Fibroblast of lung (primary cell): ENCODE data around the gene BASP1. TPM values are rescaled to one million over a fixed set of nuclear protein-coding genes. Genes with fewer than 3 reads are reported as not detected.
"Not testable (repeated sequence)": the region's sequence is repeated elsewhere in the genome, so short reads cannot be mapped to it uniquely, and the experiment has no call there.

Source experiments
- DNase-seq, 2 donors: peaks; one replicate each; pipeline versions ENCODE4 v3.0.0 to v3.0.0-alpha.2; 2010; ENCODE audit warnings: low read depth in 2 of 2
- H2AFZ ChIP-seq: 2 replicates; pipeline ENCODE4 v1.5.1; 2012; ENCODE audit warnings: low read length, control low read depth, inconsistent platforms
- H3K27ac ChIP-seq: 2 replicates; pipeline ENCODE4 v1.5.1; 2011; ENCODE audit warnings: low read length, control low read depth; ENCODE audit not compliant: insufficient read depth
- H3K27me3 ChIP-seq: 2 replicates; pipeline ENCODE4 v1.5.1; 2011; ENCODE audit warnings: mild to moderate bottlenecking, low read length; ENCODE audit not compliant: control insufficient read depth, insufficient read depth
- H3K36me3 ChIP-seq: 2 replicates; pipeline ENCODE4 v1.5.1; 2011; ENCODE audit warnings: low read length; ENCODE audit not compliant: control insufficient read depth, insufficient read depth
- H3K4me1 ChIP-seq: 2 replicates; pipeline ENCODE4 v1.5.1; 2011; ENCODE audit warnings: low read length; ENCODE audit not compliant: control insufficient read depth, insufficient read depth; ENCODE audit errors: extremely low read depth
- H3K4me2 ChIP-seq: 2 replicates; pipeline ENCODE4 v1.5.1; 2011; ENCODE audit warnings: low read length, control low read depth; ENCODE audit not compliant: insufficient read depth; ENCODE audit errors: extremely low read depth
- H3K4me3 ChIP-seq, 4 experiments: fragments of 200-600 bp in 1 of 4; sonication (generic) in 1 of 4; replicated peaks in 1 of 4; 2 replicates each; pipeline ENCODE4 v1.5.1; 2011 to 2016; ENCODE audit warnings: low read length in 4 of 4, low read depth in 3 of 4, mild to moderate bottlenecking in 3 of 4, control low read depth in 2 of 4, inconsistent platforms in 1 of 4, mixed read lengths in 1 of 4; ENCODE audit not compliant: insufficient read depth in 1 of 4; ENCODE audit errors: control extremely low read depth in 1 of 4
- H3K79me2 ChIP-seq: 2 replicates; pipeline ENCODE4 v1.5.1; 2012; ENCODE audit warnings: mild to moderate bottlenecking, low read length, inconsistent platforms; ENCODE audit not compliant: control insufficient read depth, insufficient read depth
- H3K9ac ChIP-seq: 2 replicates; pipeline ENCODE4 v1.5.1; 2011; ENCODE audit warnings: mild to moderate bottlenecking, low read length, control low read depth; ENCODE audit not compliant: insufficient read depth
- H3K9me3 ChIP-seq: 2 replicates; pipeline ENCODE4 v1.5.1; 2012; ENCODE audit warnings: low read depth, low read length; ENCODE audit not compliant: control insufficient read depth, insufficient read depth
- H4K20me1 ChIP-seq: 2 replicates; pipeline ENCODE4 v1.5.1; 2011; ENCODE audit warnings: low read length; ENCODE audit not compliant: control insufficient read depth, insufficient read depth; ENCODE audit errors: extremely low read depth
- CTCF ChIP-seq, 2 donors: IDR thresholded peaks in 1 of 2; conservative IDR thresholded peaks in 1 of 2; 1 replicate in 1 of 2; 2 replicates in 1 of 2; pipeline ENCODE4 v1.5.1; 2011 to 2012; ENCODE audit warnings: low read length in 2 of 2, control low read depth in 1 of 2, inconsistent platforms in 1 of 2, low read depth in 1 of 2, mild to moderate bottlenecking in 1 of 2
- EZH2 ChIP-seq: IDR thresholded peaks from 2 replicates; pipeline ENCODE4 v1.5.1; 2012; ENCODE audit warnings: low read length, control low read depth, mild to moderate bottlenecking; ENCODE audit errors: missing control alignments
- polyA plus RNA-seq, 2 donors: library from polyadenylated mRNA; depleted of rRNA in 1 of 2; stranded (reverse) in 1 of 2; unstranded in 1 of 2; fragments of >200 nt; gene quantifications; 2 replicates each; pipeline ENCODE4 v1.2.1, GENCODE V29; 2011 to 2012; ENCODE audit warnings: missing spikeins in 1 of 2
- total RNA-seq: library from RNA; depleted of rRNA; stranded (reverse); fragments of >200 nt; gene quantifications from 2 replicates; pipeline ENCODE4 v1.2.1, GENCODE V29; 2014

BASP1 gene
- total and polyA plus RNA-seq, 2 donors (not counting 1 experiment from before 2014, with no cell fraction given) = 186 to 248 TPM

- TF ChIP-seq CTCF (conservative IDR thresholded peaks at IDR 0.05 in 1 of 2, IDR thresholded peaks at IDR 0.05 in 1 of 2; ENCODE audit: low read depth in 1 of 2, low read length in 2 of 2) = no peak
- TF ChIP-seq EZH2 = no peak
- peak in 1 of 2 donors; percentile 44 for DNase-seq
- H2AFZ ChIP-seq = no peak overlapping the region
- H3K79me2 ChIP-seq = no peaks in the 10 kb centered on the region
- no peak overlapping the region for H3K9ac ChIP-seq
- no peak overlapping the region for H3K4me2 ChIP-seq
- no peaks in the 10 kb centered on the region for H4K20me1 ChIP-seq
- H3K27me3 ChIP-seq = no peaks in the 10 kb centered on the region
- no peaks in the 10 kb centered on the region for H3K36me3 ChIP-seq
- H3K4me1 ChIP-seq = peaks cover 7% of the 10 kb centered on the region
- no peak overlapping the region for H3K27ac ChIP-seq
- H3K4me3 ChIP-seq = no peak overlapping the region
- no peaks in the 10 kb centered on the region for H3K9me3 ChIP-seq
These were observed 87.6 kb downstream of the BASP1 start for GRCh38 chr5:17305017-17305416.

GRCh38 chr5:17305964-17306725, 88.7 kb downstream of the BASP1 start:
- no peak overlapping the region for H2AFZ ChIP-seq
- no peaks in the 10 kb centered on the region for H3K27me3 ChIP-seq
- H3K4me3 ChIP-seq = no peak overlapping the region
- H3K4me2 ChIP-seq = no peak overlapping the region
- no peaks in the 10 kb centered on the region for H3K79me2 ChIP-seq
- H3K36me3 ChIP-seq = no peaks in the 10 kb centered on the region
- TF ChIP-seq EZH2 = no peak
- TF ChIP-seq CTCF (conservative IDR thresholded peaks at IDR 0.05 in 1 of 2, IDR thresholded peaks at IDR 0.05 in 1 of 2; ENCODE audit: low read depth in 1 of 2, low read length in 2 of 2) = no peak
- H3K9ac ChIP-seq = no peak overlapping the region
- DNase-seq = peak; percentile 86 to 93
- H3K4me1 ChIP-seq = peaks cover 7% of the 10 kb centered on the region
- no peaks in the 10 kb centered on the region for H3K9me3 ChIP-seq
- no peaks in the 10 kb centered on the region for H4K20me1 ChIP-seq
- no peak overlapping the region for H3K27ac ChIP-seq

- DNase-seq = no peak
- Histone ChIP-seq H3K36me3 (no peaks in the 10 kb centered on the region), H3K79me2 (no peaks in the 10 kb centered on the region), H3K9me3 (no peaks in the 10 kb centered on the region), H3K4me2 (no peak overlapping the region), H3K4me3 (no peak overlapping the region), H3K27me3 (no peaks in the 10 kb centered on the region), H3K9ac (no peak overlapping the region), H3K4me1 (peaks cover 7% of the 10 kb centered on the region), H2AFZ (no peak overlapping the region), H4K20me1 (no peaks in the 10 kb centered on the region), H3K27ac (no peak overlapping the region)
- TF ChIP-seq EZH2 = no peak
- TF ChIP-seq CTCF (conservative IDR thresholded peaks at IDR 0.05 in 1 of 2, IDR thresholded peaks at IDR 0.05 in 1 of 2; ENCODE audit: low read depth in 1 of 2, low read length in 2 of 2) = no peak
These were observed 89.3 kb downstream of the BASP1 start for GRCh38 chr5:17306726-17307091.

GRCh38 chr5:17307440-17307839, 90.0 kb downstream of the BASP1 start:
- not testable (repeated sequence) for H3K9ac ChIP-seq, H2AFZ ChIP-seq, H3K4me3 ChIP-seq

More at GRCh38 chr5:17307440-17307839, 90.0 kb downstream of the BASP1 start:
- H3K36me3 ChIP-seq, H3K27me3 ChIP-seq, H3K9me3 ChIP-seq, H3K79me2 ChIP-seq, H3K4me1 ChIP-seq, H3K4me2 ChIP-seq, H3K27ac ChIP-seq, DNase-seq, H4K20me1 ChIP-seq: not testable (repeated sequence)
